Left lung (tissue), 10 donors: ENCODE measurements around the gene USP2. TPM values are rescaled to one million over a fixed set of nuclear protein-coding genes. Genes with fewer than 3 reads are reported as not detected.

Experiments used
- ATAC-seq: fragments of 200-7000 bp; cut with Tn5 transposase; one replicate; pipeline ENCODE4 v1.9.1; 2020; ENCODE audit warnings: moderate library complexity
- DNase-seq, 4 donors: peaks; one replicate each; pipeline ENCODE4 v3.0.0-alpha.2; 2013 to 2020
- H3K27ac ChIP-seq, 2 donors: fragments of 200-600 bp; sonication (generic) in 1 of 2; one replicate each; pipeline versions ENCODE4 v1.5.0 to v1.8.0; 2020 to 2021
- H3K27me3 ChIP-seq, 2 donors: fragments of 200-600 bp; sonication (generic) in 1 of 2; one replicate each; pipeline versions ENCODE4 v1.5.0 to v1.8.0; 2020 to 2021
- H3K36me3 ChIP-seq, 2 donors: fragments of 200-600 bp; sonication (generic) in 1 of 2; one replicate each; pipeline versions ENCODE4 v1.5.0 to v1.8.0; 2020 to 2021
- H3K4me1 ChIP-seq, 2 donors: fragments of 200-600 bp; one replicate each; pipeline ENCODE4 v1.8.0; 2021
- H3K4me3 ChIP-seq, 2 donors: fragments of 200-600 bp; sonication (generic) in 1 of 2; one replicate each; pipeline versions ENCODE4 v1.5.0 to v1.8.0; 2020 to 2021; ENCODE audit warnings: mild to moderate bottlenecking in 1 of 2
- H3K9me3 ChIP-seq, 2 donors: fragments of 200-600 bp; sonication (generic) in 1 of 2; one replicate each; pipeline versions ENCODE4 v1.5.0 to v1.8.0; 2020 to 2021
- CTCF ChIP-seq, 2 donors: fragments of 200-600 bp; sonication (generic) in 1 of 2; IDR thresholded peaks; one replicate each; pipeline versions ENCODE4 v1.5.0 to v1.8.0; 2021; ENCODE audit warnings: antibody characterized with exemption in 2 of 2
- intact Hi-C, 2 donors: fragments of 100-400 bp; cut with DNase I; formaldehyde crosslinking; loops; one replicate each; pipeline versions ENCODE4 v1.11.2 to v1.14.2; 2022
- polyA plus RNA-seq, 6 donors: library from polyadenylated mRNA; unstranded; fragments of 120-200 nt; gene quantifications; one replicate each; pipeline ENCODE4 v1.2.1, GENCODE V29; 2013; ENCODE audit not compliant: insufficient read length in 6 of 6
- total RNA-seq, 2 donors: library from RNA; stranded (reverse); fragmentation: NEBNext Ultra II Directional; extraction: Animal tissue kit (Norgen Biotek cat#: 25700); gene quantifications; one replicate each; pipeline ENCODE4 v1.2.1, GENCODE V29; 2021
- donor health status: DM: no; HTN: yes; CAD: no.
- donor health status: DM: no; HTN: no; CAD: no.

USP2 gene
- total and polyA plus RNA-seq, 8 donors: 2.4 to 5.9 (median 3.4) TPM

- intact Hi-C loops: no loop called here
- TF ChIP-seq CTCF (IDR thresholded peaks at IDR 0.05): no peak
- ATAC-seq: no peak
Observed at GRCh38 chr11:119382101-119382500, 611 bp upstream of the USP2 start.

GRCh38 chr11:119380827-119381180, 686 bp downstream of the USP2 start:
- intact Hi-C loops: no loop called here
- Histone ChIP-seq H3K9me3 (no peaks in the 10 kb centered on the region), H3K4me1 (peaks cover 9 to 24% of the 10 kb centered on the region in 2 donors), H3K36me3 (no peaks in the 10 kb centered on the region), H3K4me3 (peak overlapping the region; percentile 31 to 43), H3K27ac (no peak overlapping the region), H3K27me3 (peaks cover 0 to 12% of the 10 kb centered on the region in 2 donors)
- DNase-seq (no peak), ATAC-seq (peak; percentile 1)
- TF ChIP-seq CTCF (IDR thresholded peaks at IDR 0.05): no peak

More at GRCh38 chr11:119382101-119382500, 611 bp upstream of the USP2 start:
- H3K9me3 ChIP-seq: no peaks in the 10 kb centered on the region
- no peak for DNase-seq
- peak overlapping the region; percentile 31 to 43 for H3K4me3 ChIP-seq
- H3K4me1 ChIP-seq: peaks cover 4 to 15% of the 10 kb centered on the region in 2 donors
- H3K27ac ChIP-seq: peak overlapping the region in 1 of 2 donors; percentile 41
- H3K36me3 ChIP-seq: no peaks in the 10 kb centered on the region
- H3K27me3 ChIP-seq: peaks cover 0 to 12% of the 10 kb centered on the region in 2 donors

GRCh38 chr11:119380160-119380826, 1.2 kb downstream of the USP2 start:
- TF ChIP-seq CTCF (IDR thresholded peaks at IDR 0.05): no peak
- Histone ChIP-seq H3K4me3 (no peak overlapping the region), H3K27me3 (peaks cover 0 to 12% of the 10 kb centered on the region in 2 donors), H3K9me3 (no peaks in the 10 kb centered on the region), H3K27ac (no peak overlapping the region), H3K36me3 (no peaks in the 10 kb centered on the region), H3K4me1 (peaks cover 10 to 26% of the 10 kb centered on the region in 2 donors)
- intact Hi-C loops: no loop called here
- ATAC-seq (no peak), DNase-seq (peak in 1 of 4 donors; percentile 53)

GRCh38 chr11:119378851-119379465, 2.5 kb downstream of the USP2 start:
- Histone ChIP-seq H3K27me3 (peaks cover 0 to 12% of the 10 kb centered on the region in 2 donors), H3K9me3 (no peaks in the 10 kb centered on the region), H3K4me1 (peaks cover 10 to 26% of the 10 kb centered on the region in 2 donors), H3K4me3 (no peak overlapping the region), H3K27ac (no peak overlapping the region), H3K36me3 (no peaks in the 10 kb centered on the region)
- no peak for TF ChIP-seq CTCF (IDR thresholded peaks at IDR 0.05)
- intact Hi-C loops: no loop called here
- ATAC-seq (no peak), DNase-seq (peak in 1 of 4 donors; percentile 41)

GRCh38 chr11:119377961-119378667, 3.4 kb downstream of the USP2 start:
- Histone ChIP-seq H3K4me3 (no peak overlapping the region), H3K36me3 (no peaks in the 10 kb centered on the region), H3K4me1 (peaks cover 10 to 26% of the 10 kb centered on the region in 2 donors), H3K27me3 (peaks cover 0 to 12% of the 10 kb centered on the region in 2 donors), H3K9me3 (no peaks in the 10 kb centered on the region), H3K27ac (no peak overlapping the region)
- intact Hi-C loops: no loop called here
- DNase-seq (peak in 1 of 4 donors; percentile 17), ATAC-seq (no peak)
- no peak for TF ChIP-seq CTCF (IDR thresholded peaks at IDR 0.05)
